Omental fat pad (tissue), 4 donors: ENCODE results near the gene C10orf143. TPM values are rescaled to one million over a fixed set of nuclear protein-coding genes. Genes with fewer than 3 reads are reported as not detected.

Source experiments
- ATAC-seq: fragments of 150-250 bp; one replicate; pipeline ENCODE4 v1.9.1; 2016; ENCODE audit warnings: mild to moderate bottlenecking, moderate library complexity; ENCODE audit not compliant: low FRiP score
- DNase-seq: peaks from one replicate; pipeline ENCODE4 v3.0.0-alpha.2; 2019; ENCODE audit warnings: low spot score
- CTCF ChIP-seq, 3 donors: fragments of 450-650 bp; IDR thresholded peaks; one replicate each; pipeline ENCODE4 v1.5.1; 2016 to 2017; ENCODE audit warnings: antibody characterized with exemption in 3 of 3, mild to moderate bottlenecking in 3 of 3, moderate library complexity in 2 of 3
- total RNA-seq, 4 donors: library from RNA; depleted of rRNA; stranded (reverse); fragments of >200 nt; gene quantifications; one replicate each; pipeline ENCODE4 v1.1.0, GENCODE V29; 2016

The C10orf143 gene
- total RNA-seq, 4 donors from 2014 or later: 1.3 to 2.6 (median 1.6) TPM

DNA sequence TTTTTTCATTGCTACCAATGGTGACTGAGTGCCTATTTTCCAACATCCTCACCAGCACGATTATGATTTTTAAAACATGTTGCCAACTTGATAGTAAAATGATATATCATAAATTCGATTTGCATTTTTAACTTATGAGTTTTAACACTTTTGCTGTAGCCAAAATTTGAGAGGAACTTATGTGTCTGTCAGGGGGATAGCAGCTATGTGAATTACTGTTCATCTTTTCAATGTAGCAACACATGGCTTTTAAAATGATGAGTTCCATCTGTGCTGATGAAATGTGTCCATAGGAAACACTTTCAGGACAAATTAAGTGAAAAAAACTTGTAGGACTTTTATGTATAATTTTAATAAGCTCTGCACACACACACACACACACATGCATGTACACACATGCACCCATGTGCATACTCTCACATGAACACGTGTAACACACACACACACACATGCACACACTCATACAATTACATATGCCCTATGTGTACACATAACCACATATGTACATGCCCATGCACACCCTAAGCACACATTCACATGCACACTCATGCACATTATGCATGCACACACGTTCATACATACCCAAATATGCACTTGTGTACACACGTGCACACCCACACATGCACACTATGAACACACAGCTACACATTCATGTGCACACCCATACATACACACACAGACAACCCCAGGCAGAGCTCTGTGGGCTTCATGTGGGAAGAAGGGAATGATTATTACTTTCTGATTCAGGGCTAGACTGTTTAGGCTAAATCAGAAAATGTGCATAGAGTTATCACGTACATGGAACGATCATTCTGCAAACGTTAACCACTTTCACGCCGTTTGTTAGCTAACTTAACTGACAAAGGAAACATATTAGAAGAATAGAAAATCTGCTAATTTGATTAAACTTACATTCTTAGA lies 68.9 kb downstream of the C10orf143 start:
- ATAC-seq (no peak), DNase-seq (no peak)
- no peak for TF ChIP-seq CTCF (IDR thresholded peaks at IDR 0.05)

DNA sequence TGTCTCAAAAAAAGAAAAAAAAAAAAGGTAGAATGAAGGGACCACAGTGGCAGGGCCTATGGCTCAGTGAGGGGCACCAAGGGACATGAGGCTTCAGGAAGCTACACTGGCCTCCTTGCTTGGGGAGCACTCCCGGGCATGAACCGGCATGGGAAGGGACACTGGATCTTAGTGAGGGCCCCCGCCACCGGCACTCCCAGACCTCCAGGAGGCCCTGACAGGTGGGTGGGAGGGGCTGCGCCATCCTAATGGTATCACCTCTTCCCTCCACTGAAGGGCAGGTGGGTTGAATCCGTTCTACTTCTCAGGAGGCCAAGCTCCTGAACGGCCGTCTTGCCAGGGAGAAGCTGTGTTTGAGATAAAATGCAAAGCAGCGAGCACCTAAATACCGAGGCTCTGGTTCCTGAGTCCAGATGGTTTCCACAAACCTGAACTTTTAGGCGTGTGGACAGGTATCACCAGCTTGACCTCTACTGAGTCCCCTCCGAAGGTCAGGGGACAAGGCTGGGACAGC lies 69.8 kb downstream of the C10orf143 start:
- no peak for TF ChIP-seq CTCF (IDR thresholded peaks at IDR 0.05)
- ATAC-seq (no peak), DNase-seq (no peak)

DNA sequence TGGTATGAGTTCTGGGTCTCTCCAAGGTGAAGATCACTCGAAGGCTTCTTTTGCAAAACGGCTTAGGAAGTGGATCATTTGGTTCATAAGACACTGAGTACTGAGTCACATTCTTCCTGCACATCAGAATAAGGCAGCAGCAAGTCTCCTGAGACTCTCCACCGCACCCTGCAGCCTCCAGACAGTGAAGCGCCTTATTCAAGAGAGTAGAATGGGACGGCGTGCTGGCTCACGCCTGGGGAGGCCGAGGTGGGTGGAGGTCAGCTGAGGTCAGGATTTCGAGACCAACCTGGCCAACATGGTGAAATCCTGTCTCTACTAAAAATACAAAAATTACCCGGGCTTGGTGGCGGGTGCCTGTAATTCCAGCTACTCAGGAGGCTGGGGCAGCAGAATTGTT lies 70.3 kb downstream of the C10orf143 start:
- TF ChIP-seq CTCF (IDR thresholded peaks at IDR 0.05): no peak
- ATAC-seq (no peak), DNase-seq (no peak)

DNA sequence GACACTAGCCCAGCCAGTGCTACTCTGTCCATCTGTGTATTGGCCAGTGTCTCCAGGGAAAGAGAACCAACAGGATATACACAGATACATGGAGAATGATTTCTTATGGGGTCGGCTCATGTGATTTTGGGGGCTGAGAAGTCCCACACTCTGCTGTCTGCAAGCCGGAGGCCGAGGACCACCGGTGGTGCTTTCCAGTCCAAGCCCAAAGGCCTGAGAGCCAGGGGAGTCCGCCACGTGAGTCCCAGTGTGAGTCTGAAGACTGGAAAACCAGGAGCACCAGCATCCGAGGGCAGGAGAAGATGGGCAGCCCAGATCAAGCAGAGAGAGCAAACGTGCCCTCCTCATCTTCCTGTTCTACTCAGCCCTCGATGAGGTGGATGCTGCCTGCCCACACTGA lies 71.5 kb downstream of the C10orf143 start:
- DNase-seq: no peak

DNA sequence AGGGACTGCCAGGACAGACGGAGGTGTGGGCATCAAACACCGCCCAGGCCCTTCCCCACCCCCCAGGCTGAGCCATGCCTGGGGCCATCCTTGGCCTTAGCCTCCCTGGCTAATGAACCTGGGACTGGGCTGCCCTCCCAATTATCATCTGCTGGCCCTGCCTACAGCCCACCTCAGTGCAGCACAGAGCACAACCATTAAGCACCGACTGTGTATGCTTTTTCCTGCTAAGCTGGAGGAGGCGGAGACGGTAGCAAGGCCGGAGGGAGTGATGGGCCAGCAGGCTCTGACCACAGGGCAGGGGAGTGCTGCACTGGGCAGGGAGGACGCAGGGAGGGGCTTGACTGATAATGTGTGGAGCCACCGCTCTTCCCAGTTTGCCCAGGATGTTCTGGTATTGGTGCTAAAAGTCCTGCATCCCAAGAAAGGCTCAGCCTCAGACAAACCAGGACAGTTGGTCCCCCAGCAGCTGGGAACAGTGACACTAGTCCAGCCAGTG lies 72.0 kb downstream of the C10orf143 start:
- no peak for TF ChIP-seq CTCF (IDR thresholded peaks at IDR 0.05)
- DNase-seq (no peak), ATAC-seq (no peak)

More for the DNA sequence above, 71.5 kb downstream of the C10orf143 start:
- no peak for TF ChIP-seq CTCF (IDR thresholded peaks at IDR 0.05)
- ATAC-seq: no peak

DNA sequence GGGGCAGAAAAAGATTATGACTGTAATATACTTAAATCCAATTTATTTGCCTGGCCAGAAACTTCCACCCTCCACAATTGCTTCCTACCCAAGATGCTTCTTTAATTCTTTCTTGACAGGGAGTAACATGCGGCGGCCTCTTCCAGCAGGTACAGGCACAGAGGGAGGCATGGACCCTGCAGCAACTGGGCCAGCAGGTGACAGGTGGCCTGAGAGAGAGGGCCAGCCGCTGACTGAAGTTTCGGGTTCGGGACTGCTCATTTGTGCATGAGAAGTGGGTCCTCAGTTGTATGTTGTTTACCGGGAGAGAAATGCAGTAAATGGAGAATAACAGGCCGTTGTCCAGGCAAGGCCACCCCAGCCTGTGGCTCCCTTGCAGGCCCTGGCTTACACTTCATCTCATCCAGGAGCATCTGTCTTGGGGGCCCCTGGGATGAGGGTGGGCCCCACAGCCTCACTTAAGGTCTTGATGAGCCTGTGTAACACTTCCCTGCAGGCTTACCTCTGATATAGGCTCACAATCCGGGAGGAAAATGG lies 72.5 kb downstream of the C10orf143 start:
- TF ChIP-seq CTCF (IDR thresholded peaks at IDR 0.05): no peak
- ATAC-seq (no peak), DNase-seq (no peak)
